Measurements from ENCODE around the gene YPEL3.
A peak's percentile ranks its signal among the peaks of the same experiment; 100 is the strongest.

Gene YPEL3

DNA sequence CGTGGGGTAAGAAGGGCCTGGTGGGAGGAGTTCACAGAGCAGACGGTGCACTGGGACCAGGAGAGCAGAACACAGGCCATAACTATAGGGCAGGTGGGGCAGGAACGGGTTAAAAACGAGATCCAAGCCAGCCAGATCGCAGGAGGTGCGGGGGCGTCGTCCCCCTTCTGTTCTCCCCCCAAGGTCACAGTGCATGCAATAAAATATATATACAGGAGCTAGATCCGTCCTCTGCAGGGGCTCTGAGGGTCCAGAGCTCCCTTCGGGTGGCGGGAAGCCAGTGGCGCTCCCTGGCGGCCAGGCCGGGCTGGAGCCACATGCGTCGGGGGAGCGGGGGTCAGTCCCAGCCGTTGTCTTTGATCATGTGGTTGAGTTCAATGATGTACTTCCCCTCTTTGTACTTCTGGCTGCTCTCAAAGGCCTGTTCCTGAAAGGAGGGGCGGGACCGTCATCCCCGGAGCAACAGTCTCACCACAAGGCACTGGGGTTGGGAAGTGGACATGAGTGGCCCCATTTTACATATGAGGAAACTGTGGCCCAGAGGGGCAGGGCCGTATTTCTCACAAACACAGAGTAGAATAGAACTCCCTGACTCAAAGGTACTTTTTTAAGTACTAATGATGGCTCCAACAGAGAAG is 3.5 kb downstream of the YPEL3 start:
- Histone ChIP-seq H3K4me3 (replicated peaks; ENCODE audit: insufficient read depth, low read length) (peak overlapping the region; percentile 45), H3K27me3 (ENCODE audit: insufficient read depth, poor library complexity, severe bottlenecking) (no peaks in the 10 kb centered on the region), H3K27ac (replicated peaks) (peak overlapping the region; percentile 94)
- TF ChIP-seq SPI1 (IDR thresholded peaks at IDR 0.05; ENCODE audit: borderline replicate concordance, low read depth) (peak; percentile 87; the same call in 1 of the 2 replicates), GABPA (IDR thresholded peaks at IDR 0.05; ENCODE audit: low read depth) (peak; percentile 36), POLR2AphosphoS5 (IDR thresholded peaks at IDR 0.05; ENCODE audit: low read depth) (peak; percentile 53)
- TF ChIP-seq, protein P1, sequence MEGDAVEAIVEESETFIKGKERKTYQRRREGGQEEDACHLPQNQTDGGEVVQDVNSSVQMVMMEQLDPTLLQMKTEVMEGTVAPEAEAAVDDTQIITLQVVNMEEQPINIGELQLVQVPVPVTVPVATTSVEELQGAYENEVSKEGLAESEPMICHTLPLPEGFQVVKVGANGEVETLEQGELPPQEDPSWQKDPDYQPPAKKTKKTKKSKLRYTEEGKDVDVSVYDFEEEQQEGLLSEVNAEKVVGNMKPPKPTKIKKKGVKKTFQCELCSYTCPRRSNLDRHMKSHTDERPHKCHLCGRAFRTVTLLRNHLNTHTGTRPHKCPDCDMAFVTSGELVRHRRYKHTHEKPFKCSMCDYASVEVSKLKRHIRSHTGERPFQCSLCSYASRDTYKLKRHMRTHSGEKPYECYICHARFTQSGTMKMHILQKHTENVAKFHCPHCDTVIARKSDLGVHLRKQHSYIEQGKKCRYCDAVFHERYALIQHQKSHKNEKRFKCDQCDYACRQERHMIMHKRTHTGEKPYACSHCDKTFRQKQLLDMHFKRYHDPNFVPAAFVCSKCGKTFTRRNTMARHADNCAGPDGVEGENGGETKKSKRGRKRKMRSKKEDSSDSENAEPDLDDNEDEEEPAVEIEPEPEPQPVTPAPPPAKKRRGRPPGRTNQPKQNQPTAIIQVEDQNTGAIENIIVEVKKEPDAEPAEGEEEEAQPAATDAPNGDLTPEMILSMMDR (IDR thresholded peaks at IDR 0.05; ENCODE audit: insufficient read depth, low read length), result peak; percentile 85
- TF ChIP-seq, protein P2, sequence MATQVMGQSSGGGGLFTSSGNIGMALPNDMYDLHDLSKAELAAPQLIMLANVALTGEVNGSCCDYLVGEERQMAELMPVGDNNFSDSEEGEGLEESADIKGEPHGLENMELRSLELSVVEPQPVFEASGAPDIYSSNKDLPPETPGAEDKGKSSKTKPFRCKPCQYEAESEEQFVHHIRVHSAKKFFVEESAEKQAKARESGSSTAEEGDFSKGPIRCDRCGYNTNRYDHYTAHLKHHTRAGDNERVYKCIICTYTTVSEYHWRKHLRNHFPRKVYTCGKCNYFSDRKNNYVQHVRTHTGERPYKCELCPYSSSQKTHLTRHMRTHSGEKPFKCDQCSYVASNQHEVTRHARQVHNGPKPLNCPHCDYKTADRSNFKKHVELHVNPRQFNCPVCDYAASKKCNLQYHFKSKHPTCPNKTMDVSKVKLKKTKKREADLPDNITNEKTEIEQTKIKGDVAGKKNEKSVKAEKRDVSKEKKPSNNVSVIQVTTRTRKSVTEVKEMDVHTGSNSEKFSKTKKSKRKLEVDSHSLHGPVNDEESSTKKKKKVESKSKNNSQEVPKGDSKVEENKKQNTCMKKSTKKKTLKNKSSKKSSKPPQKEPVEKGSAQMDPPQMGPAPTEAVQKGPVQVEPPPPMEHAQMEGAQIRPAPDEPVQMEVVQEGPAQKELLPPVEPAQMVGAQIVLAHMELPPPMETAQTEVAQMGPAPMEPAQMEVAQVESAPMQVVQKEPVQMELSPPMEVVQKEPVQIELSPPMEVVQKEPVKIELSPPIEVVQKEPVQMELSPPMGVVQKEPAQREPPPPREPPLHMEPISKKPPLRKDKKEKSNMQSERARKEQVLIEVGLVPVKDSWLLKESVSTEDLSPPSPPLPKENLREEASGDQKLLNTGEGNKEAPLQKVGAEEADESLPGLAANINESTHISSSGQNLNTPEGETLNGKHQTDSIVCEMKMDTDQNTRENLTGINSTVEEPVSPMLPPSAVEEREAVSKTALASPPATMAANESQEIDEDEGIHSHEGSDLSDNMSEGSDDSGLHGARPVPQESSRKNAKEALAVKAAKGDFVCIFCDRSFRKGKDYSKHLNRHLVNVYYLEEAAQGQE (IDR thresholded peaks at IDR 0.05; ENCODE audit: insufficient replicate concordance, low read depth), result peak; percentile 63
- peak; percentile 92 to 98 for DNase-seq (ENCODE audit: low read depth in 1 of 2, low spot score in 1 of 2)

DNA sequence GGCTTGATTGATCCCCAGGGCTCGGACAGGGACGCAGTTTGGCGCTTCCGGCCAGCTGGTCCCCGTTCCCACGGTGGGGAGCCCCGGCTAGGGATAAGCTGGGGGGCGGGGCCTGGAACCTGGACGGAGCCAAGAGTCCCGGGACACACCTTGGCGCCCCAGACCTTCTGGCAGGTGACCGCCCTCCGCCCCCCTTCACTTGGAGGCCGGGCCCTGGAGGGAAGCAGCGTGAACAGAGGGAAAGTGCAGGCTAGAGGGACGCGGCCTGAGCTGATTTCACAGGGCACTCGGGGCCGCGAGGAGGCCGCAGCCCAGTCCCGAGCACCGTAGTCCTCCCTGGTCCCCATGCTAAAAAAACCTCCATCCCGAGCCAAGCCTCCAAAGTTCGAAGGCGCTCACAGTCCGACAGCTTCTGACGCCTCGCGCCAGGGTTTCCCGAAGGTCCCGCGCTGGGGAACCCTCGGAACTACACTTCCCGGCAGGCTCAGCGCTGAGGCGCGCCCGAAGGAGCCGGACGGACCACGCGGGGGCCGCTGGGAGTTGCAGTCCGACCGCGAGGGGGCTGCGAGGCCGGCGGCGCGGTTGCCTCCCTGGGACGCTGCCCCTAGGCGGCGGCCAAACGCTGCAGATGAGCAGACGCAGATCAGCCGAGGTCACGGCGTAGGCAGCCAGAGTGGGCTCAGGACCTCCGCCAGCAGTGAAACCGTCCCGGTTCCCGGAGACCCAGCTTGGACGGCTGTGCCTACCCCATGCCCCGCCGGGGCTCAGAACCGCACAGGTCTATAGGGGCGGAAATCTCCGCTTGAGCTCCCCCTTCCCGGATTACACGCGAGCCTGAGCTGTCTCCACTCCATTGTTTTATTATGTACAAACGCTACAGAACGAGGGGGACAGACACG is 4.3 kb downstream of the YPEL3 start, which contains the start of gene TBX6:
TSS of gene TBX6 (minus strand) at position 451 of the 899 bp plus-strand sequence. CDS start 731 bp downstream, outside the sequence.
- Histone ChIP-seq H3K27ac (replicated peaks) (peak within 1 kb of the TSS; percentile 94), H3K4me3 (replicated peaks; ENCODE audit: insufficient read depth, low read length) (peak within 1 kb of the TSS; percentile 45), H3K27me3 (ENCODE audit: insufficient read depth, poor library complexity, severe bottlenecking) (no peaks in the 10 kb centered on the region)
- peak; percentile 86 to 94 for DNase-seq (ENCODE audit: low read depth in 1 of 2, low spot score in 1 of 2)
- TF ChIP-seq, protein P2 (IDR thresholded peaks at IDR 0.05; ENCODE audit: insufficient replicate concordance, low read depth), result no peak
- TF ChIP-seq POLR2AphosphoS5 (IDR thresholded peaks at IDR 0.05; ENCODE audit: low read depth) (peak; percentile 59; the same call in 1 of the 2 replicates), SPI1 (IDR thresholded peaks at IDR 0.05; ENCODE audit: borderline replicate concordance, low read depth) (0 out of 2 replicates have a peak, but pooled peaks have one; percentile 24)
- TF ChIP-seq, protein P1 (IDR thresholded peaks at IDR 0.05; ENCODE audit: insufficient read depth, low read length), result peak; percentile 72

DNA sequence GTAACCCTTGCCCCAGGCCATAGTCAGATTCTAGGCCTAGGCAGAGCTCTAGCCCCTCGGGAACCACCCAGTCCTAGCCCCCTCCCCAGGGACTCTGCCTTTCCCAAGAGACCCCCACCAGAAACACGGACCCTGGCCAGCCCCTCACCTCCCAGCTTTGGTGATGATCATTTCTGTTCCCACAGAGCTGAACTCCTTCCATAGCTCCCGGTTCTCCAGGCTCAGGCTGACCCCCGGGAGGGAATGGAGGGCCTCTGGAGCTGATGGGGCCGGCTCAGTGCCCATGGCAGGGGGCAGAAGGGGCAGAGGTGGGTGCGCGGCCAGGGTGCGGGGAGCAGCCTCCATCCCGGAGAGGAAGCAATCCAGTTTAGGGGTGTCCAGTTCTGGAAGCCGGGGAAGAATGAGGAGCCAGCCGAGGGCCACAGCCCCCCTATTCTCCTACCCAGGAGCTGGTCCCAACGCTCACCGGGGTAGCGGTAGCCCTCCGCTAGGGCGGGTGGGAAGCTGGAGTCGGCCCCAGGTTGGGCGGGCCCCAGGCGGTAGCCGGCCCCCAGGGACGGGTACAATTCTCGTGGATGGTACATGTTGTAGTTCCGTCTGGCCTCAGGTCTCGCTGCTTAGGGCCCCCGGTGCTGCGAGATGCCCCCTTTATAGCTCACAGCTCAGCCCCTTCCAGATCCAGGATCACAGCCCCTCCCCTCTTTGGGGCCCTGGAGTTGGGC is 5.2 kb downstream of the YPEL3 start:
- no peak for TF ChIP-seq GABPA (IDR thresholded peaks at IDR 0.05; ENCODE audit: low read depth)
- TF ChIP-seq, protein P1 (IDR thresholded peaks at IDR 0.05; ENCODE audit: insufficient read depth, low read length), result no peak
- Histone ChIP-seq H3K27ac (replicated peaks) (no peak overlapping the region), H3K4me3 (replicated peaks; ENCODE audit: insufficient read depth, low read length) (no peak overlapping the region), H3K27me3 (ENCODE audit: insufficient read depth, poor library complexity, severe bottlenecking) (no peaks in the 10 kb centered on the region)
- no peak for DNase-seq (ENCODE audit: low read depth in 1 of 2, low spot score in 1 of 2)

Measured in HL-60 (cell line).